ENCODE results near the gene TSPAN4. TPM values are rescaled to one million over a fixed set of nuclear protein-coding genes. Genes with fewer than 3 reads are reported as not detected.
A peak's percentile ranks its signal among the peaks of the same experiment; 100 is the strongest.

The TSPAN4 gene
- total and polyA plus RNA-seq, 3 donors from 2014 or later, result 47.2 to 87.0 (median 49.1) TPM

DNA sequence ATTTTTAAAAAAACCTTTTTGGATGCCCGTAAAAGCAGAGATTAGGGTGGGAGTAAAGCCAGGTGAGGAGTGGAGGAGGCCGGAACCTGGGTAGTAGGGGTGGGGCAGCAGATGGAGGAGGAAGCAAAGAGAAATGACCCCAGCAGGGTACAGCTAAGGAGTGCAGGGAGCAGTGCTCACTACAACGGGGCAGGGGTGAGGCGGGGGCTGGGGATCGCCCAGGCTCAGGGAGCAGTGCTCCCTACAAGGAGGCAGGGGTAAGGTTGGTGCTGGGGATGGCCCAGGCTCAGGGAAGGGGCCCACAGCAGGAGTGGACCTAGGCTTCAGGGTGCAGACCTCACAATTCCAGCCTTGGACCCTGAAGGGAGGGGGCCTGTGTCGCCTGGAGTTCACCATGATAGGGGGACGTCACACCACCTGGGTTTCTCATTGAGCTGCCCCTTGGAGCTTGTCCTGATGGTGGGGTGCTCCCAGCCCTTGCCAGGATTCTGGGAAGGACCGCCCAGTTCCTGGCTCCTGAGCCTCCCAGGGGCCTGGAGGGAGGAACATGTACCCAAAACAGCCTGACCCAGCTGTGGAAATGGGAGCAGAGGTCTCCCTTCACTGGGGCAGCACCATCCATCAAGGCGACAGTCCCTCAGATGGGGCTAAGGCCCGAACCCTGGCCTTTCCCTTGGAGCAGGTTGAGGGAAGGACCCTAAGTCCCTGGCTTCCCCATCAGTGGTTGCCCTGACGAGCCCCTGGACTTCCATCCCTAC is 26.8 kb upstream of the TSPAN4 start:
- H3K4me1 ChIP-seq, result peaks cover 17% of the 10 kb centered on the region
- no peak for TF ChIP-seq POLR2A (IDR thresholded peaks at IDR 0.05)
- TF ChIP-seq, protein P1, sequence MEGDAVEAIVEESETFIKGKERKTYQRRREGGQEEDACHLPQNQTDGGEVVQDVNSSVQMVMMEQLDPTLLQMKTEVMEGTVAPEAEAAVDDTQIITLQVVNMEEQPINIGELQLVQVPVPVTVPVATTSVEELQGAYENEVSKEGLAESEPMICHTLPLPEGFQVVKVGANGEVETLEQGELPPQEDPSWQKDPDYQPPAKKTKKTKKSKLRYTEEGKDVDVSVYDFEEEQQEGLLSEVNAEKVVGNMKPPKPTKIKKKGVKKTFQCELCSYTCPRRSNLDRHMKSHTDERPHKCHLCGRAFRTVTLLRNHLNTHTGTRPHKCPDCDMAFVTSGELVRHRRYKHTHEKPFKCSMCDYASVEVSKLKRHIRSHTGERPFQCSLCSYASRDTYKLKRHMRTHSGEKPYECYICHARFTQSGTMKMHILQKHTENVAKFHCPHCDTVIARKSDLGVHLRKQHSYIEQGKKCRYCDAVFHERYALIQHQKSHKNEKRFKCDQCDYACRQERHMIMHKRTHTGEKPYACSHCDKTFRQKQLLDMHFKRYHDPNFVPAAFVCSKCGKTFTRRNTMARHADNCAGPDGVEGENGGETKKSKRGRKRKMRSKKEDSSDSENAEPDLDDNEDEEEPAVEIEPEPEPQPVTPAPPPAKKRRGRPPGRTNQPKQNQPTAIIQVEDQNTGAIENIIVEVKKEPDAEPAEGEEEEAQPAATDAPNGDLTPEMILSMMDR (IDR thresholded peaks at IDR 0.05), result no peak
- no peaks in the 10 kb centered on the region for H3K36me3 ChIP-seq (ENCODE audit: low read depth, missing control alignments)
- WGBS, 2 donors, result 79 to 84% methylated on average over 8 to 11 of the region's 11 CpGs
- no peak overlapping the region for H3K27ac ChIP-seq
- intact Hi-C loops (cut with DNase I; ENCODE audit: low total_unique reads), result no loop called here
- DNase-seq, result no peak
- no peak overlapping the region for H3K4me3 ChIP-seq
- no peaks in the 10 kb centered on the region for H3K9me3 ChIP-seq
- no peaks in the 10 kb centered on the region for H3K27me3 ChIP-seq

DNA sequence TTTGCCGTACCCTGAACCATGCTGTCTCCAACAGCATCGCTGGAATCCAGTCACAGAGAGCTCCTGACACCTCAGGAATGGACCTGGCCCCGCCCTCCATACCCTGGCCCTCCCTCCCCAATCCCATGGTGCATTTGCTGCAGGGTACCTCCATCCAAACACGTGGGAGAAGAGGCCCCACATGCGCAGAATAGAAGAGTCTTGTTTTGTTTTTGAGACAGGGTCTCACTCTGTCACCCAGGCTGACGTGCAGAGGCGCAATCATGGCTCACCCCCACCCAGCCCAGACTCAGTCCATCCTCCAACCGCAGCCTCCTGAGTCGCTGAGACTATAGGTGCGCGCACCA is 26.2 kb upstream of the TSPAN4 start:
- intact Hi-C loops (cut with DNase I; ENCODE audit: low total_unique reads), result no loop called here
- H3K9me3 ChIP-seq, result no peaks in the 10 kb centered on the region
- DNase-seq, result no peak
- H3K27me3 ChIP-seq, result no peaks in the 10 kb centered on the region
- no peak for TF ChIP-seq POLR2A (IDR thresholded peaks at IDR 0.05)
- TF ChIP-seq, protein P1 (IDR thresholded peaks at IDR 0.05), result no peak
- peaks cover 18% of the 10 kb centered on the region for H3K4me1 ChIP-seq
- no peak overlapping the region for H3K4me3 ChIP-seq
- WGBS, 2 donors, result 77 to 81% methylated on average over 11 of the region's 11 CpGs
- H3K27ac ChIP-seq, result no peak overlapping the region
- no peaks in the 10 kb centered on the region for H3K36me3 ChIP-seq (ENCODE audit: low read depth, missing control alignments)

DNA sequence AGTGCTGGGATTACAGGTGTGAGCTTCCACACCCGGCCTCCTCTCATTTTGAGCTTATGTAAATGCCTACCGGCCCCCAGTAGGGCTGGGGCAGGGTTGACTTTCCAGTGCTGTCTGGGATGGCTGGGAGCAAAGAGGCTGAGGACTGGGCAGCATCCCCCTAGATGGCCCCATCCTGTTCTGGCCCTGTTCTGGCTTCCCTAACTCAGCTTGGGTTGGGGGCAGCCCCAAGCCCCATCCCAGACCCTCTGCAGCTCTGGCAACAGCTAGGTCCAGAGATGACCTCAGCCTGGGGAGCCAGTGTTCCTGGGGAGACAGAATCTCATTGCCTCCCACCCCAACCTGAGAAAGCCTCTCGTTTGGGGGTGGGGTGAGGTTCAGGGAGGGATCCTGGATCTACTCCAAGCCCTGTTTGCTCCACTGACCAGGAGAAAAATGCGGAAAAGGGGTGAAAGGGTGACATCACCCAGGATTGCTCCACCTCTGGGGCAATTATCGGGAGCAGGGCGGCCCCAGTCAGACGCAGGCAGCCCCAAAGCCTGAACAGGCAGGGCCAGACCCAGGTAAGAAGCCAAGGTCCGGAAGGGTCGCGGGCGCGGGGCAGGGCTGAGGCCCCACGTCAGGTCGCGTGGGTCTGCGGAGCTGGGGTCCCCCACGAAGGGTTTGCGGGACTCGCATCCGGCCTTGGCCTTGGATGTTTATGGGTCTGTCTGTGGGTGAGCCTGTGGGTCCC is 24.1 kb upstream of the TSPAN4 start, which contains the start of gene PNPLA2:
Gene PNPLA2, plus strand, starts transcription at position 519 of the 733 bp plus-strand sequence. CDS start 805 bp downstream, outside the sequence.
- no peaks in the 10 kb centered on the region for H3K36me3 ChIP-seq (ENCODE audit: low read depth, missing control alignments)
- H3K9me3 ChIP-seq, result no peaks in the 10 kb centered on the region
- DNase-seq, result no peak
- peak within 1 kb of the TSS; percentile 97 to 98 for H3K4me3 ChIP-seq
- WGBS, 2 donors, result 10 to 21% methylated on average over 7 to 19 of the region's 20 CpGs
- peaks cover 24% of the 10 kb centered on the region for H3K4me1 ChIP-seq
- peak within 1 kb of the TSS; percentile 92 to 94 for H3K27ac ChIP-seq
- intact Hi-C loops (cut with DNase I; ENCODE audit: low total_unique reads), result no loop called here
- TF ChIP-seq POLR2A (IDR thresholded peaks at IDR 0.05), result no peak
- TF ChIP-seq, protein P1 (IDR thresholded peaks at IDR 0.05), result no peak
- no peaks in the 10 kb centered on the region for H3K27me3 ChIP-seq

DNA sequence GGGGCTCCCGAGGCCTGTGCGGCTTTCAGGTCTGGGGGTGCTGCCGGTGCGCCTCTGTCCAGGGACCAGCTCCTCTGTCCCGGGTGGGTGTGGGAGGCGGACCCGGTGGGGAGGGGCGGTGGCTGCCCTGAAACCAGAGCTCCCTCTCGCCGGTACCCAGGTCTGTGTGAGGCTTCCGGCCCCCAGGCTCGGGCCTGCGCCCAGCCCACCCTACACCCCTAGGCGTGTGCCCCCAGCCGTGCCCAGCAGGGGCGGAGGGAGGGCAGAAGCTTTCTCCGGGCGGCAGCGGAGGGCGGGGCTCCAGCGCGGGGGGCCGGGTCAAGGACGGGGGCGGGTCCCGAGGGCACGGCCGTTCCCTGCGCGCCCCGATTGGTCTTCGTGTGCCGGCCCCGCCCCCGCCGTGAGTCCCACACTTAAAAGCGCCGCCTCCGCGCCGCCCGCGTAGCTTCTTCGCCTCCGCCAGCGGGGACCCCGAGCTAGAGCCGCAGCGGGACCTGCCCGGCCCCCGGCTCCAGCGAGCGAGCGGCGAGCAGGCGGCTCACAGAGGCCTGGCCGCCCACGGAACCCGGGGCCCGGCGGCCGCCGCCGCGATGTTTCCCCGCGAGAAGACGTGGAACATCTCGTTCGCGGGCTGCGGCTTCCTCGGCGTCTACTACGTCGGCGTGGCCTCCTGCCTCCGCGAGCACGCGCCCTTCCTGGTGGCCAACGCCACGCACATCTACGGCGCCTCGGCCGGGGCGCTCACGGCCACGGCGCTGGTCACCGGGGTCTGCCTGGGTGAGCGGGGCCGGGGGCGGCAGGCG is 23.3 kb upstream of the TSPAN4 start:
- Histone ChIP-seq H3K4me1 (peaks cover 24% of the 10 kb centered on the region), H3K27ac (peak overlapping the region; percentile 92 to 94), H3K36me3 (ENCODE audit: low read depth, missing control alignments) (no peaks in the 10 kb centered on the region), H3K4me3 (peak overlapping the region; percentile 97 to 98), H3K27me3 (no peaks in the 10 kb centered on the region), H3K9me3 (no peaks in the 10 kb centered on the region)
- DNase-seq, result peak; percentile 96
- 0% methylated on average over 86 of the region's 96 CpGs; no CpG with 5 or more reads in 1 of the 2 donors for WGBS, 2 donors
- intact Hi-C loops (cut with DNase I; ENCODE audit: low total_unique reads), result no loop called here
- TF ChIP-seq, protein P1 (IDR thresholded peaks at IDR 0.05), result peak in 1 of 3 experiments; percentile 20
- no peak for TF ChIP-seq POLR2A (IDR thresholded peaks at IDR 0.05)

Measured in testis (tissue), 3 donors.